ENCODE results near the gene NPIPB2. TPM values are rescaled to one million over a fixed set of nuclear protein-coding genes. Genes with fewer than 3 reads are reported as not detected.

NPIPB2 gene
- total and polyA plus RNA-seq, 2 of the 8 experiments (the other 6 are each of a cell fraction or from before 2014, with no cell fraction given): 7.5 to 8.3 TPM

GRCh38 chr16:11892761-11893160 lies 49.1 kb downstream of the NPIPB2 start:
- Histone ChIP-seq H3K14ac (ENCODE audit: insufficient read length) (no peak overlapping the region), H2BK15ac (ENCODE audit: low read length) (no peak overlapping the region), H3K23ac (ENCODE audit: insufficient read length) (no peak overlapping the region), H3K9me3 (ENCODE audit: insufficient read depth in 2 of 2, low read depth in 1 of 2, low read length in 1 of 2) (no peaks in the 10 kb centered on the region), H3K27ac (ENCODE audit: low read depth, low read length) (no peak overlapping the region), H3K9ac (replicated peaks in 1 of 4; ENCODE audit: extremely low read depth in 1 of 4, low read depth in 3 of 4, low read length in 3 of 4) (no peak overlapping the region), H4K5ac (ENCODE audit: insufficient read length, low read depth, low read length) (no peak overlapping the region), H3K4ac (replicated peaks; ENCODE audit: insufficient read length, low read depth, low read length) (no peak overlapping the region), H4K20me1 (replicated peaks in 1 of 2; ENCODE audit: control insufficient read depth in 1 of 2, insufficient read depth in 2 of 2, low read length in 2 of 2) (peaks cover 0 to 2% of the 10 kb centered on the region in 2 experiments), H3K27me3 (replicated peaks in 1 of 4; ENCODE audit: control insufficient read depth in 3 of 4, extremely low read depth in 1 of 4, insufficient read depth in 3 of 4, low read length in 3 of 4) (no peaks in the 10 kb centered on the region), H2BK12ac (ENCODE audit: low read depth, low read length) (no peak overlapping the region), H2BK20ac (ENCODE audit: low read length) (no peak overlapping the region), H3K4me3 (ENCODE audit: extremely low read depth in 1 of 4, insufficient read depth in 2 of 4, low read depth in 3 of 4, low read length in 4 of 4) (no peak overlapping the region), H3K56ac (replicated peaks; ENCODE audit: insufficient read length, low read depth, low read length) (no peak overlapping the region), H3K79me2 (ENCODE audit: control insufficient read depth in 1 of 2, insufficient read depth in 2 of 2, low read length in 2 of 2) (peaks cover 0 to 6% of the 10 kb centered on the region in 2 experiments; a peak in 2 of 4 replicates), H3K36me3 (ENCODE audit: control insufficient read depth in 2 of 4, insufficient read depth in 4 of 4, low read length in 3 of 4) (peaks cover 4 to 53% (median 30%) of the 10 kb centered on the region in 4 experiments; a peak in 6 of 8 replicates), H3K18ac (ENCODE audit: extremely low read depth, low read length) (no peak overlapping the region), H2BK5ac (ENCODE audit: low read depth, low read length) (no peak overlapping the region), H2AK5ac (ENCODE audit: low read depth, low read length) (no peak overlapping the region), H3K4me2 (ENCODE audit: insufficient read depth in 1 of 2, low read depth in 2 of 2, low read length in 2 of 2) (no peak overlapping the region), H3K79me1 (ENCODE audit: low read depth, low read length) (no peaks in the 10 kb centered on the region; the same call in 1 of the 2 replicates), H3K23me2 (ENCODE audit: low read depth, low read length) (no peaks in the 10 kb centered on the region), H3K4me1 (replicated peaks in 1 of 4; ENCODE audit: control insufficient read depth in 3 of 4, insufficient read depth in 4 of 4, low read length in 3 of 4) (no peaks in the 10 kb centered on the region), H2AFZ (ENCODE audit: low read length) (no peak overlapping the region), H4K8ac (ENCODE audit: extremely low read depth, insufficient read depth, low read length) (no peak overlapping the region), H4K91ac (replicated peaks; ENCODE audit: insufficient read length, low read length) (no peak overlapping the region), H2BK120ac (replicated peaks; ENCODE audit: low read depth, low read length) (no peak overlapping the region)
- FAIRE-seq (no peak), DNase-seq (ENCODE audit: low read depth in 1 of 2, low spot score in 2 of 2) (no peak)
- CTCF ChIA-PET (ENCODE audit: partially characterized antibody): no interaction called here
- WGBS, 2 experiments (ENCODE audit: extremely low coverage in 1 of 2, insufficient coverage in 1 of 2, insufficient read length in 1 of 2, insufficient replicate concordance in 2 of 2, low coverage in 1 of 2, low lambda C conversion rate in 2 of 2, missing lambda C conversion rate in 1 of 2): 92% methylated on average over 3 of the region's 4 CpGs; no CpG with 5 or more reads in 1 of the 2 experiments
- POLR2A ChIA-PET (ENCODE audit: partially characterized antibody): interaction anchor here (1.0 kb wide), 1 partner anchor 44 kb away, joined by 3 read pairs; no protein-coding TSS in a partner anchor
- no peak for TF ChIP-seq RAD21 (IDR thresholded peaks at IDR 0.05 in 1 of 2, conservative IDR thresholded peaks at IDR 0.05 in 1 of 2; ENCODE audit: low read depth in 2 of 2, low read length in 2 of 2)
- TF ChIP-seq SP4 (IDR thresholded peaks at IDR 0.05; ENCODE audit: low read length): no peak
- no peak for TF ChIP-seq TAF1 (IDR thresholded peaks at IDR 0.05; ENCODE audit: low read depth, low read length)
- TF ChIP-seq GABPA (IDR thresholded peaks at IDR 0.05; ENCODE audit: borderline replicate concordance, insufficient read depth, low read length): no peak
- TF ChIP-seq, protein P1, sequence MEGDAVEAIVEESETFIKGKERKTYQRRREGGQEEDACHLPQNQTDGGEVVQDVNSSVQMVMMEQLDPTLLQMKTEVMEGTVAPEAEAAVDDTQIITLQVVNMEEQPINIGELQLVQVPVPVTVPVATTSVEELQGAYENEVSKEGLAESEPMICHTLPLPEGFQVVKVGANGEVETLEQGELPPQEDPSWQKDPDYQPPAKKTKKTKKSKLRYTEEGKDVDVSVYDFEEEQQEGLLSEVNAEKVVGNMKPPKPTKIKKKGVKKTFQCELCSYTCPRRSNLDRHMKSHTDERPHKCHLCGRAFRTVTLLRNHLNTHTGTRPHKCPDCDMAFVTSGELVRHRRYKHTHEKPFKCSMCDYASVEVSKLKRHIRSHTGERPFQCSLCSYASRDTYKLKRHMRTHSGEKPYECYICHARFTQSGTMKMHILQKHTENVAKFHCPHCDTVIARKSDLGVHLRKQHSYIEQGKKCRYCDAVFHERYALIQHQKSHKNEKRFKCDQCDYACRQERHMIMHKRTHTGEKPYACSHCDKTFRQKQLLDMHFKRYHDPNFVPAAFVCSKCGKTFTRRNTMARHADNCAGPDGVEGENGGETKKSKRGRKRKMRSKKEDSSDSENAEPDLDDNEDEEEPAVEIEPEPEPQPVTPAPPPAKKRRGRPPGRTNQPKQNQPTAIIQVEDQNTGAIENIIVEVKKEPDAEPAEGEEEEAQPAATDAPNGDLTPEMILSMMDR (IDR thresholded peaks at IDR 0.05; ENCODE audit: control extremely low read depth in 1 of 3, insufficient read depth in 1 of 3, low read depth in 1 of 3, low read length in 3 of 3): no peak
- TF ChIP-seq ASH2L (IDR thresholded peaks at IDR 0.05; ENCODE audit: low read length): no peak
- TF ChIP-seq, protein P2, sequence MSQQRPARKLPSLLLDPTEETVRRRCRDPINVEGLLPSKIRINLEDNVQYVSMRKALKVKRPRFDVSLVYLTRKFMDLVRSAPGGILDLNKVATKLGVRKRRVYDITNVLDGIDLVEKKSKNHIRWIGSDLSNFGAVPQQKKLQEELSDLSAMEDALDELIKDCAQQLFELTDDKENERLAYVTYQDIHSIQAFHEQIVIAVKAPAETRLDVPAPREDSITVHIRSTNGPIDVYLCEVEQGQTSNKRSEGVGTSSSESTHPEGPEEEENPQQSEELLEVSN (IDR thresholded peaks at IDR 0.05): no peak
- TF ChIP-seq BRCA1 (IDR thresholded peaks at IDR 0.05; ENCODE audit: low read depth, low read length): no peak

Data from H1 (cell line).